K562 (cell line): ENCODE results near the gene BHMT2. TPM values are rescaled to one million over a fixed set of nuclear protein-coding genes. Genes with fewer than 3 reads are reported as not detected.

Source experiments
- BCL6 ChIP-seq: fragments of 250-450 bp; sonication (Bioruptor Pico); IDR thresholded peaks from 2 replicates; pipeline ENCODE4 v1.4.0; 2020
- CHAMP1 ChIP-seq: fragments of 450-650 bp; IDR thresholded peaks from 2 replicates; pipeline ENCODE4 v1.6.1; 2016; ENCODE audit warnings: mild to moderate bottlenecking
- DIDO1 ChIP-seq: fragments of 450-650 bp; IDR thresholded peaks from 2 replicates; pipeline ENCODE4 v1.6.1; 2016; ENCODE audit warnings: low read depth, missing biosample characterization, missing genetic modification characterization
- EP400 ChIP-seq: fragments of 450-650 bp; IDR thresholded peaks from 2 replicates; pipeline ENCODE4 v1.6.1; 2017; ENCODE audit warnings: antibody characterized with exemption, mild to moderate bottlenecking, moderate library complexity
- FOSL1 ChIP-seq: fragments of 200-800 bp; sonication (Bioruptor generic); conservative IDR thresholded peaks from 2 replicates; pipeline ENCODE4 v1.6.1; 2016; ENCODE audit warnings: missing genetic modification characterization, missing compliant biosample characterization
- GATA2 ChIP-seq: sonication (generic); formaldehyde crosslinking; IDR thresholded peaks from 2 replicates; pipeline ENCODE4 v1.4.0; 2020; ENCODE audit warnings: mild to moderate bottlenecking, missing genetic modification reagents
- HMGN3 ChIP-seq: IDR thresholded peaks from 2 replicates; pipeline ENCODE4 v1.6.1; 2011; ENCODE audit warnings: borderline replicate concordance, low read depth, mild to moderate bottlenecking, mixed read lengths, low read length; ENCODE audit not compliant: insufficient read length; ENCODE audit errors: extremely low read depth
- RBM34 ChIP-seq: fragments of 200-400 bp; formaldehyde crosslinking; IDR thresholded peaks from 2 replicates; pipeline ENCODE4 v1.6.1; 2018; ENCODE audit warnings: low read length, borderline replicate concordance; ENCODE audit not compliant: insufficient read depth
- RBM39 ChIP-seq: fragments of 200-400 bp; formaldehyde crosslinking; optimal IDR thresholded peaks from 2 replicates; pipeline ENCODE3; 2018; ENCODE audit warnings: low read depth, low read length
- RREB1 ChIP-seq: fragments of 250-450 bp; sonication (Bioruptor Pico); IDR thresholded peaks from 2 replicates; pipeline ENCODE4 v1.4.0; 2020
- SAP30 ChIP-seq: fragments of 200-600 bp; sonication (generic); IDR thresholded peaks from 2 replicates; pipeline ENCODE4 v1.6.1; 2012; ENCODE audit warnings: borderline replicate concordance, low read depth, mild to moderate bottlenecking, moderate library complexity, low read length, control low read depth, inconsistent platforms; ENCODE audit not compliant: insufficient read depth, poor library complexity, severe bottlenecking
- USF2 ChIP-seq: sonication (generic); formaldehyde crosslinking; IDR thresholded peaks from 2 replicates; pipeline ENCODE4 v1.5.0; 2020; ENCODE audit warnings: missing genetic modification reagents
- ZBTB5 ChIP-seq: fragments of 450-650 bp; IDR thresholded peaks from 2 replicates; pipeline ENCODE4 v1.6.1; 2017; ENCODE audit warnings: antibody characterized with exemption
- ZNF124 ChIP-seq: sonication (generic); formaldehyde crosslinking; IDR thresholded peaks from 2 replicates; pipeline ENCODE4 v1.8.1; 2022; ENCODE audit warnings: missing genetic modification reagents
- ZNF174 ChIP-seq: fragments of 250-450 bp; sonication (Bioruptor Pico); IDR thresholded peaks from 2 replicates; pipeline ENCODE4 v1.4.0; 2020; ENCODE audit warnings: mild to moderate bottlenecking
- ZNF347 ChIP-seq: fragments of 450-650 bp; formaldehyde crosslinking; IDR thresholded peaks from 2 replicates; pipeline ENCODE4 v1.4.0; 2020; ENCODE audit warnings: low read depth, mild to moderate bottlenecking, moderate library complexity
- polyA plus RNA-seq, 8 experiments: library from polyadenylated mRNA; depleted of rRNA in 4 of 8; stranded (reverse) in 5 of 8; unstranded in 3 of 8; fragments of >200 nt; fragmentation: Nextera tagmentation in 2 of 8; fragmentation: Illumina TruSeq in 1 of 8; extraction: Ambion mirVana in 2 of 8; extraction: Trizol in 1 of 8; gene quantifications; 2 replicates each; pipeline versions ENCODE4 v1.2.1 to v1.2.3, GENCODE V29; 2011 to 2014; ENCODE audit warnings: inconsistent platforms in 1 of 8, missing spikeins in 1 of 8
- total RNA-seq, 7 experiments: library from RNA; depleted of rRNA in 6 of 7; stranded (reverse); fragments of >200 nt in 6 of 7; fragmentation: Illumina TruSeq in 2 of 7; extraction: Trizol in 2 of 7; gene quantifications; 2 replicates each; pipeline versions ENCODE4 v1.2.1 to v1.2.3, GENCODE V29; 2011 to 2021; ENCODE audit warnings: low replicate concordance in 1 of 7

Gene BHMT2
- total and polyA plus RNA-seq, 9 of the 15 experiments (the other 6 are each of a cell fraction or from before 2014, with no cell fraction given): not detected

- TF ChIP-seq ZBTB5: no peak
- TF ChIP-seq GATA2 (CRISPR knock-in tag): no peak
- TF ChIP-seq RREB1 (CRISPR knock-in tag): no peak
- TF ChIP-seq SAP30: no peak
- TF ChIP-seq RBM34: no peak
- no peak for TF ChIP-seq RBM39
- TF ChIP-seq DIDO1 (tag): no peak
- TF ChIP-seq ZNF124: no peak
- TF ChIP-seq FOSL1 (tag): peak; percentile 34; the same call in 1 of the 2 replicates
- TF ChIP-seq BCL6 (CRISPR knock-in tag): no peak
- no peak for TF ChIP-seq HMGN3
- no peak for TF ChIP-seq ZNF347
- no peak for TF ChIP-seq USF2 (CRISPR knock-in tag)
- TF ChIP-seq EP400: peak; percentile 79
- TF ChIP-seq ZNF174 (CRISPR knock-in tag): no peak
- no peak for TF ChIP-seq CHAMP1
Measured at GRCh38 chr5:79133657-79134451, 64.3 kb downstream of the BHMT2 start (continued).
